Mesenchymal stem cell (in vitro differentiated cells and primary cell): ENCODE measurements around the gene ARL4C.
"Not testable (repeated sequence)": the region's sequence is repeated elsewhere in the genome, so short reads cannot be mapped to it uniquely, and the experiment has no call there.

Experiments used
- DNase-seq: peaks from one replicate; pipeline ENCODE4 v3.0.0-alpha.2; 2013
- H2AFZ ChIP-seq: one replicate; pipeline ENCODE4 v1.6.1; 2013; ENCODE audit warnings: low read depth, mild to moderate bottlenecking, control low read depth, inconsistent platforms, low read length, moderate library complexity
- H2AK5ac ChIP-seq: 2 replicates; pipeline ENCODE4 v1.6.1; 2013; ENCODE audit warnings: low read length, moderate library complexity, mild to moderate bottlenecking, inconsistent platforms; ENCODE audit not compliant: severe bottlenecking
- H2BK120ac ChIP-seq: one replicate; pipeline ENCODE4 v1.6.1; 2013; ENCODE audit warnings: low read depth, mild to moderate bottlenecking, inconsistent platforms, low read length, moderate library complexity
- H2BK12ac ChIP-seq, 2 experiments: one replicate each; pipeline ENCODE4 v1.6.1; 2013; ENCODE audit warnings: inconsistent platforms in 2 of 2, low read length in 2 of 2, mild to moderate bottlenecking in 2 of 2, moderate library complexity in 2 of 2, control low read depth in 1 of 2
- H2BK15ac ChIP-seq: one replicate; pipeline ENCODE4 v1.6.1; 2013; ENCODE audit warnings: mild to moderate bottlenecking, low read depth, inconsistent platforms; ENCODE audit not compliant: poor library complexity, severe bottlenecking
- H2BK5ac ChIP-seq: 2 replicates; pipeline ENCODE4 v1.6.1; 2013; ENCODE audit warnings: low read depth, mild to moderate bottlenecking, low read length, control low read depth, inconsistent platforms; ENCODE audit not compliant: poor library complexity, severe bottlenecking
- H3K14ac ChIP-seq, 2 experiments: one replicate each; pipeline ENCODE4 v1.6.1; 2013; ENCODE audit warnings: inconsistent platforms in 2 of 2, low read length in 2 of 2, control low read depth in 1 of 2, mild to moderate bottlenecking in 1 of 2, moderate library complexity in 1 of 2
- H3K18ac ChIP-seq, 2 experiments: one replicate each; pipeline ENCODE4 v1.6.1; 2013; ENCODE audit warnings: inconsistent platforms in 2 of 2, low read length in 2 of 2, control low read depth in 1 of 2, low read depth in 1 of 2, mild to moderate bottlenecking in 1 of 2
- H3K23ac ChIP-seq, 2 experiments: one replicate each; pipeline ENCODE4 v1.6.1; 2013; ENCODE audit warnings: inconsistent platforms in 2 of 2, low read length in 2 of 2, mild to moderate bottlenecking in 2 of 2, moderate library complexity in 2 of 2, control low read depth in 1 of 2
- H3K27ac ChIP-seq: 2 replicates; pipeline ENCODE4 v1.5.1; 2013; ENCODE audit warnings: mild to moderate bottlenecking, moderate library complexity, low read length, control low read depth, inconsistent platforms; ENCODE audit not compliant: poor library complexity, severe bottlenecking
- H3K27me3 ChIP-seq, 2 experiments: 2 replicates each; pipeline versions ENCODE4 v1.6.1 to v1.7.0; 2013; ENCODE audit warnings: low read length in 2 of 2, mild to moderate bottlenecking in 2 of 2, moderate library complexity in 2 of 2, control low read depth in 1 of 2, inconsistent platforms in 1 of 2; ENCODE audit not compliant: control insufficient read depth in 1 of 2, insufficient read depth in 1 of 2
- H3K36me3 ChIP-seq, 2 experiments: 2 replicates each; pipeline versions ENCODE4 v1.6.1 to v1.7.0; 2013; ENCODE audit warnings: low read length in 2 of 2, control low read depth in 1 of 2, inconsistent platforms in 1 of 2, low read depth in 1 of 2, mild to moderate bottlenecking in 1 of 2; ENCODE audit not compliant: insufficient read depth in 2 of 2, control insufficient read depth in 1 of 2
- H3K4ac ChIP-seq, 2 experiments: one replicate each; pipeline ENCODE4 v1.6.1; 2013; ENCODE audit warnings: inconsistent platforms in 2 of 2, low read length in 2 of 2, mild to moderate bottlenecking in 2 of 2, moderate library complexity in 2 of 2, control low read depth in 1 of 2, low read depth in 1 of 2
- H3K4me1 ChIP-seq: 2 replicates; pipeline ENCODE4 v1.6.1; 2013; ENCODE audit warnings: low read depth, low read length, control low read depth; ENCODE audit not compliant: control insufficient read depth, insufficient read depth
- H3K4me2 ChIP-seq: 2 replicates; pipeline ENCODE4 v1.6.1; 2013; ENCODE audit warnings: low read length, mild to moderate bottlenecking, inconsistent platforms; ENCODE audit not compliant: poor library complexity, severe bottlenecking
- H3K4me3 ChIP-seq, 2 experiments: 2 replicates each; pipeline versions ENCODE4 v1.5.1 to v1.7.0; 2013; ENCODE audit warnings: low read length in 2 of 2, mild to moderate bottlenecking in 2 of 2, control low read depth in 1 of 2, low read depth in 1 of 2; ENCODE audit not compliant: insufficient read depth in 1 of 2
- H3K79me1 ChIP-seq: replicated peaks from 2 replicates; pipeline ENCODE4 v1.6.1; 2013; ENCODE audit warnings: mild to moderate bottlenecking, control low read depth, low read length, inconsistent platforms; ENCODE audit not compliant: poor library complexity, severe bottlenecking
- H3K9ac ChIP-seq: 2 replicates; pipeline ENCODE4 v1.7.0; 2013; ENCODE audit warnings: mild to moderate bottlenecking, low read length, moderate library complexity
- H3K9me3 ChIP-seq: 2 replicates; pipeline ENCODE4 v1.7.0; 2013; ENCODE audit warnings: mild to moderate bottlenecking, low read length; ENCODE audit not compliant: control insufficient read depth
- H4K8ac ChIP-seq: one replicate; pipeline ENCODE4 v1.6.1; 2013; ENCODE audit warnings: inconsistent platforms, mild to moderate bottlenecking, low read length, moderate library complexity
- H4K91ac ChIP-seq: one replicate; pipeline ENCODE4 v1.6.1; 2013; ENCODE audit warnings: mild to moderate bottlenecking, low read length, inconsistent platforms
- WGBS: methylation state at CpG from one replicate; pipeline ENCODE4 v1.1.7; 2013; ENCODE audit warnings: mixed read lengths; 5-methylcytosine and 5-hydroxymethylcytosine counted together

ARL4C gene

DNA sequence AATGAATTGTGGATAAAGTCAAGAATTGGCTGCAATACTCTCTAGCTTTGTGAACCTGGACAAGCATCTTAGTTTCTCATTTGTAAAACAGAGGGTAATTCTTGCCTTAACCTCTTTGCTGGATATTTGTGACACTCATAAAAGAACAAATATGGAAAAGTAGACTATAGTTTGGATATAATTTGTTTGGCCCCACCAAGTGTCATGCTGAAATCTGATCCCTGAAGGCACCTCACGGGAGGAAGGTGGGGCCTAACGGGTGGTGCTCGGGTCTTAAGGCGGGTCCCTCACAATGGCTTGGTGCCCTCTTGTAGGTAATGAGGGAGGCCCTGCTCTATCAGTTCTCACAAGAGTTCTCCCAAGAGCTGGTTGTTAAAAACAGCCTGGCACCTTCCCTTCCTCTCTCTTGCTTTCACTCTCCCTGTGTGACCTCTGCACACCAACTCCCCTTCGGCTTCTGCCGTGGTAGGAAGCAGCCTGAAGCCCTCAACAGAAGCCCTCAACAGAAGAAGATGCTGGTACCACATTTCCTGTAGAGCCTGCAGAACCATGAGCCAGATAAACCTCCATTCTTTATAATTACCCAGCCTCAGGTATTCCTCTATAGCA, 37.4 kb downstream of the ARL4C start:
- Histone ChIP-seq H3K4me1 (no peaks in the 10 kb centered on the region), H3K18ac (no peak overlapping the region), H3K4ac (no peak overlapping the region), H3K27me3 (no peaks in the 10 kb centered on the region), H2BK120ac (no peak overlapping the region), H3K36me3 (no peaks in the 10 kb centered on the region), H3K4me2 (no peak overlapping the region), H4K8ac (no peak overlapping the region), H4K91ac (no peak overlapping the region), H3K14ac (no peak overlapping the region), H3K9ac (no peak overlapping the region), H2AK5ac (no peak overlapping the region), H3K79me1 (no peaks in the 10 kb centered on the region), H3K23ac (no peak overlapping the region), H3K4me3 (no peak overlapping the region), H2BK15ac (no peak overlapping the region), H2BK12ac (no peak overlapping the region), H3K27ac (no peak overlapping the region), H2BK5ac (no peak overlapping the region), H3K9me3 (no peaks in the 10 kb centered on the region), H2AFZ (no peak overlapping the region)
- WGBS: 93% methylated on average over 6 of the region's 6 CpGs
- DNase-seq: no peak

DNA sequence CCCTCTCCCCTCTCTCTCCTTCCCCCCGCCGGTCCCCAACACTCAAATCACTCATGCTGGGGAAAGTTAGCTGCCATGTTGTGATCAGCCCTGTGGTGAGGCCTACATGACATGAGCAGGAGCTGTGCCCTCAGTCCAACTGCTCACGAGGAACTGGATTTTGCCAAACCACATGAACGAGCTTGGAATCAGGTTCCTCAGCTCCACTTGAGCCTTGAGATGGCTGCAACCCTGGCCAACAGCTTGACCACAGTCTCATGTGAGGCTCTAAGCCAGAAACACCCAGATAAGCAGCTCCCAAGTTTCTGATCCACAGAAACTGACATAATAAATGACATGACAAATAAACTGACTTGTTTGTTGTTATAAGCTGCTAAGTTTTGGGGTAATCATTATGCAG, 38.4 kb downstream of the ARL4C start:
- H3K79me1 ChIP-seq: no peaks in the 10 kb centered on the region
- H3K4me2 ChIP-seq: no peak overlapping the region
- H2AFZ ChIP-seq: no peak overlapping the region
- no peak overlapping the region for H2BK15ac ChIP-seq
- H3K4me3 ChIP-seq: no peak overlapping the region
- no peak overlapping the region for H2BK12ac ChIP-seq
- H3K9ac ChIP-seq: no peak overlapping the region
- no peaks in the 10 kb centered on the region for H3K36me3 ChIP-seq
- WGBS: 89% methylated on average over 4 of the region's 4 CpGs
- H3K23ac ChIP-seq: no peak overlapping the region
- no peak overlapping the region for H3K14ac ChIP-seq
- H4K8ac ChIP-seq: no peak overlapping the region
- H2BK120ac ChIP-seq: no peak overlapping the region
- H3K27ac ChIP-seq: no peak overlapping the region
- no peak overlapping the region for H2BK5ac ChIP-seq
- H2AK5ac ChIP-seq: peak overlapping the region; percentile 1
- H3K27me3 ChIP-seq: no peaks in the 10 kb centered on the region
- no peaks in the 10 kb centered on the region for H3K4me1 ChIP-seq
- no peak for DNase-seq
- no peak overlapping the region for H4K91ac ChIP-seq
- H3K18ac ChIP-seq: peak overlapping the region in 1 of 2 experiments; percentile 37
- H3K9me3 ChIP-seq: no peaks in the 10 kb centered on the region
- H3K4ac ChIP-seq: no peak overlapping the region

DNA sequence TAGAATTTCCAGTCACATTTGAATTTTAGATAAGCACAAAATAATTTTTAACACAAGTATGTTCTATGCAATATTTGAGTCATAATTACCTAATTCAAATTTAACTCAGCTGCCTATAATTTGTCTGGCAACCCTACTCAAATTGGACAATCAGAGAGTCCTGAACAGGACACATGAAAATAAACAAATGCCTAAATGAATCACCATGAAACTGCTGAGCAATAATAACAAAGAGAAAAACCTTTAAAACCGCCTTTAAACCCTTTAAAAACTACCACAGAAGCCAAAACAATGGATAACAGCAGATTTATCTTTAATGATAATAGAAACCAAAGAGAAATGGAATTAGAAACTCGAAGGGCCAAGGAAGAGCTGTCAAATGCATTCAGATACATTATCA, 39.5 kb downstream of the ARL4C start:
- H3K9ac ChIP-seq: no peak overlapping the region
- no peak overlapping the region for H4K8ac ChIP-seq
- 38% methylated on average over 1 of the region's 2 CpGs for WGBS
- no peak overlapping the region for H3K23ac ChIP-seq
- H2BK12ac ChIP-seq: no peak overlapping the region
- no peak overlapping the region for H3K4me3 ChIP-seq
- no peak overlapping the region for H2AK5ac ChIP-seq
- H3K27ac ChIP-seq: no peak overlapping the region
- no peak overlapping the region for H3K4ac ChIP-seq
- no peaks in the 10 kb centered on the region for H3K9me3 ChIP-seq
- H3K14ac ChIP-seq: no peak overlapping the region
- H3K27me3 ChIP-seq: no peaks in the 10 kb centered on the region
- H3K36me3 ChIP-seq: no peaks in the 10 kb centered on the region
- H3K79me1 ChIP-seq: no peaks in the 10 kb centered on the region
- no peak overlapping the region for H3K18ac ChIP-seq
- H2AFZ ChIP-seq: no peak overlapping the region
- H2BK5ac ChIP-seq: no peak overlapping the region
- no peak overlapping the region for H2BK120ac ChIP-seq
- no peak overlapping the region for H2BK15ac ChIP-seq
- no peak overlapping the region for H3K4me2 ChIP-seq
- H4K91ac ChIP-seq: no peak overlapping the region
- peak; percentile 26 for DNase-seq
- peaks cover 1% of the 10 kb centered on the region for H3K4me1 ChIP-seq

DNA sequence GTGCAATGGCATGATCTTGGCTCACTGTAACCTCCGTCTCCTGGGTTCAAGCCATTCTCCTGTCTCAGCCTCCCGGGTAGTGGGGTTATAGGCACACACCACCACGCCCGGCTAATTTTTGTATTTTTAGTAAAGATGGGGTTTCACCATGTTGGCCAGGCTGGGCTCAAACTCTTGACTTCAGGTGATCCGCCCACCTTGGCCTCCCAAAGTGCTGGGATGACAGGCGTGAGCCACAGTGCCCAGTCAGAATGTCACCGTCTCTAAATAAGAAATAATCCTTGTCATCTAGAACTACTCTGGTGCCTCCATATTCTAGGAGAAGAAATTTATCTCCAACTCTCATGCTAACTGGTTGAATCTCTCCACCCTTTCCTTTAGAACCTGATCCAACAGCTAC, 41.6 kb downstream of the ARL4C start:
- H3K4me2 ChIP-seq, H3K23ac ChIP-seq, H3K27ac ChIP-seq, DNase-seq, H3K9ac ChIP-seq, H2BK120ac ChIP-seq, H2BK12ac ChIP-seq, H3K14ac ChIP-seq, H3K9me3 ChIP-seq, H3K18ac ChIP-seq, H2AFZ ChIP-seq, H4K8ac ChIP-seq, H3K27me3 ChIP-seq, H3K79me1 ChIP-seq, H2AK5ac ChIP-seq, H3K4ac ChIP-seq, H2BK5ac ChIP-seq, H3K4me1 ChIP-seq, H3K4me3 ChIP-seq, H2BK15ac ChIP-seq, H3K36me3 ChIP-seq, H4K91ac ChIP-seq: not testable (repeated sequence)
- 93% methylated on average over 7 of the region's 7 CpGs for WGBS
